SK-N-SH treated with all-trans-retinoic acid at 6 μM for 48 hours (cell line): ENCODE data around the gene UBL3.

ENCODE experiments used
- ATAC-seq: fragments of 200-7000 bp; cut with Tn5 transposase; 3 replicates; pipeline ENCODE4 v1.9.1; 2020; ENCODE audit warnings: mild to moderate bottlenecking, moderate library complexity
- ARNTL ChIP-seq: fragments of 450-650 bp; formaldehyde crosslinking; IDR thresholded peaks from 2 replicates; pipeline ENCODE4 v1.5.0; 2020; ENCODE audit warnings: low read depth, mild to moderate bottlenecking, moderate library complexity, borderline replicate concordance
- BACH2 ChIP-seq: fragments of 250-450 bp; sonication (Bioruptor Pico); IDR thresholded peaks from 2 replicates; pipeline ENCODE4 v1.9.0; 2021; ENCODE audit warnings: mild to moderate bottlenecking, borderline replicate concordance
- CREB5 ChIP-seq: fragments of 250-450 bp; sonication (Bioruptor Pico); IDR thresholded peaks from 2 replicates; pipeline ENCODE4 v1.5.1; 2020; ENCODE audit warnings: low read depth, mild to moderate bottlenecking, moderate library complexity
- CSDC2 ChIP-seq: fragments of 250-450 bp; sonication (Bioruptor Pico); IDR thresholded peaks from 2 replicates; pipeline ENCODE4 v1.5.0; 2020; ENCODE audit warnings: mild to moderate bottlenecking, moderate library complexity
- ESRRG ChIP-seq: fragments of 250-450 bp; sonication (Bioruptor Pico); IDR thresholded peaks from 2 replicates; pipeline ENCODE4 v1.6.1; 2021; ENCODE audit warnings: mild to moderate bottlenecking
- GLIS3 ChIP-seq: fragments of 250-450 bp; sonication (Bioruptor Pico); IDR thresholded peaks from 2 replicates; pipeline ENCODE4 v1.5.0; 2020; ENCODE audit warnings: mild to moderate bottlenecking, moderate library complexity
- ISL1 ChIP-seq: fragments of 250-450 bp; sonication (Bioruptor Pico); IDR thresholded peaks from 2 replicates; pipeline ENCODE4 v2.1.2; 2022; ENCODE audit warnings: mild to moderate bottlenecking, moderate library complexity
- OSR1 ChIP-seq: fragments of 250-450 bp; sonication (Bioruptor Pico); IDR thresholded peaks from 2 replicates; pipeline ENCODE4 v1.8.0; 2022; ENCODE audit warnings: moderate library complexity, mild to moderate bottlenecking, inconsistent platforms
- POU6F1 ChIP-seq: fragments of 250-450 bp; sonication (Bioruptor Pico); IDR thresholded peaks from 2 replicates; pipeline ENCODE4 v1.8.0; 2021; ENCODE audit warnings: low read depth, mild to moderate bottlenecking, moderate library complexity, borderline replicate concordance
- PPARA ChIP-seq: fragments of 250-450 bp; sonication (Bioruptor Pico); IDR thresholded peaks from 2 replicates; pipeline ENCODE4 v1.5.0; 2020; ENCODE audit warnings: mild to moderate bottlenecking, borderline replicate concordance
- RARB ChIP-seq: fragments of 250-450 bp; sonication (Bioruptor Pico); IDR thresholded peaks from 2 replicates; pipeline ENCODE4 v1.8.0; 2021; ENCODE audit warnings: mild to moderate bottlenecking, moderate library complexity
- SNAI2 ChIP-seq: fragments of 250-450 bp; sonication (Bioruptor Pico); IDR thresholded peaks from 2 replicates; pipeline ENCODE4 v1.5.0; 2020; ENCODE audit warnings: mild to moderate bottlenecking, moderate library complexity
- TCF4 ChIP-seq: fragments of 250-450 bp; sonication (Bioruptor Pico); IDR thresholded peaks from 2 replicates; pipeline ENCODE4 v1.8.0; 2021; ENCODE audit warnings: mild to moderate bottlenecking, moderate library complexity, borderline replicate concordance
- TOX ChIP-seq: fragments of 250-450 bp; sonication (Bioruptor Pico); IDR thresholded peaks from 2 replicates; pipeline ENCODE4 v1.8.0; 2021; ENCODE audit warnings: mild to moderate bottlenecking, moderate library complexity, borderline replicate concordance
- TSHZ2 ChIP-seq: fragments of 250-450 bp; sonication (Bioruptor Pico); IDR thresholded peaks from 2 replicates; pipeline ENCODE4 v1.5.0; 2020; ENCODE audit warnings: mild to moderate bottlenecking, moderate library complexity
- ZC3H10 ChIP-seq: fragments of 250-450 bp; sonication (Bioruptor Pico); IDR thresholded peaks from 2 replicates; pipeline ENCODE4 v1.5.1; 2021; ENCODE audit warnings: mild to moderate bottlenecking, moderate library complexity
- ZFP3 ChIP-seq: fragments of 250-450 bp; sonication (Bioruptor Pico); IDR thresholded peaks from 2 replicates; pipeline ENCODE4 v1.5.0; 2020; ENCODE audit warnings: mild to moderate bottlenecking, moderate library complexity
- ZFP30 ChIP-seq: fragments of 450-650 bp; formaldehyde crosslinking; IDR thresholded peaks from 2 replicates; pipeline ENCODE4 v1.5.0; 2022; ENCODE audit warnings: mild to moderate bottlenecking, moderate library complexity
- ZNF565 ChIP-seq: fragments of 450-650 bp; formaldehyde crosslinking; conservative IDR thresholded peaks from 2 replicates; pipeline ENCODE4 v1.5.0; 2020; ENCODE audit warnings: low read depth, mild to moderate bottlenecking, moderate library complexity
- ZNF70 ChIP-seq: fragments of 450-650 bp; formaldehyde crosslinking; IDR thresholded peaks from 2 replicates; pipeline ENCODE4 v1.5.0; 2020; ENCODE audit warnings: mild to moderate bottlenecking, moderate library complexity
- ZNF8 ChIP-seq: fragments of 450-650 bp; formaldehyde crosslinking; IDR thresholded peaks from 2 replicates; pipeline ENCODE4 v1.5.0; 2020; ENCODE audit warnings: mild to moderate bottlenecking, moderate library complexity
- TF ChIP-seq, protein P1 (sequence below): fragments of 250-450 bp; sonication (Bioruptor Pico); IDR thresholded peaks from 2 replicates; pipeline ENCODE4 v1.8.0; 2020; ENCODE audit warnings: mild to moderate bottlenecking, moderate library complexity, borderline replicate concordance

UBL3 gene

GRCh38 chr13:29730253-29730652, 120.2 kb downstream of the UBL3 start:
- TF ChIP-seq ZC3H10 (CRISPR knock-in tag) (no peak), ZFP3 (CRISPR knock-in tag) (no peak), POU6F1 (CRISPR knock-in tag) (no peak), GLIS3 (CRISPR knock-in tag) (no peak), ZNF8 (no peak), ZFP30 (CRISPR knock-in tag) (no peak), TOX (CRISPR knock-in tag) (no peak), SNAI2 (CRISPR knock-in tag) (no peak), OSR1 (no peak), TCF4 (no peak), CSDC2 (CRISPR knock-in tag) (no peak)
- ATAC-seq = no peak

DNA sequence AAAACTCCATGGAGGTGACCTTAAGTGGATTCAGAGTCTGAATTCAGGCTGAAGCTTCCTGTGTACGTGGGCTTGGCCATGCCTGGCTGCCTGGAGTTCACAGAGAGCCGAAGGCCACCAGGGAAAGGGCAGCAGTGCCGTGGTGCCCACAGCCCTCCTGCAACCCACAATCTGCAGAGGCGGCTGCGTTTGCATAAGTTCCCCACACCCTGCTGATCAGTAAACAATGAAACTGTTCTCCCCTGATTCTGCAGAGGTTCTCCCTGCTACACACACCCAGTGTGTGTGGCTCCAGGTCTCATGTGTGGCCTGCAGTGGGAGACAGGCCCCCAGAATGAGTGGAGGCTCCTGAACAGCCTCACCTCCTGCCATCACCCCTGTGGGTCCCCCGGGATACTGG, 128.0 kb downstream of the UBL3 start:
- TF ChIP-seq TOX (CRISPR knock-in tag) = no peak
- TF ChIP-seq PPARA (CRISPR knock-in tag) = no peak
- no peak for TF ChIP-seq CSDC2 (CRISPR knock-in tag)
- no peak for TF ChIP-seq ZFP3 (CRISPR knock-in tag)
- TF ChIP-seq TCF4 = no peak
- ATAC-seq = no peak

- ATAC-seq = no peak
- TF ChIP-seq SNAI2 (CRISPR knock-in tag) = no peak
- TF ChIP-seq PPARA (CRISPR knock-in tag) = no peak
- TF ChIP-seq CSDC2 (CRISPR knock-in tag) = no peak
- TF ChIP-seq GLIS3 (CRISPR knock-in tag) = no peak
- no peak for TF ChIP-seq ZFP3 (CRISPR knock-in tag)
- TF ChIP-seq ARNTL (CRISPR knock-in tag) = no peak
- TF ChIP-seq ZNF8 = no peak
- TF ChIP-seq RARB = no peak
- TF ChIP-seq CREB5 = no peak
- no peak for TF ChIP-seq TOX (CRISPR knock-in tag)
- no peak for TF ChIP-seq ZNF70
- no peak for TF ChIP-seq BACH2 (CRISPR knock-in tag)
- TF ChIP-seq OSR1 = no peak
These were observed 128.7 kb downstream of the UBL3 start for GRCh38 chr13:29721766-29722165.

- ATAC-seq = no peak
These were observed 131.7 kb downstream of the UBL3 start for GRCh38 chr13:29718694-29719093.

More at GRCh38 chr13:29718694-29719093, 131.7 kb downstream of the UBL3 start:
- TF ChIP-seq ARNTL (CRISPR knock-in tag) (no peak), PPARA (CRISPR knock-in tag) (no peak), GLIS3 (CRISPR knock-in tag) (no peak), ESRRG (CRISPR knock-in tag) (no peak), SNAI2 (CRISPR knock-in tag) (no peak), TCF4 (no peak), ZNF565 (CRISPR knock-in tag) (no peak), RARB (no peak), OSR1 (no peak), TOX (CRISPR knock-in tag) (no peak), ZNF8 (no peak), CSDC2 (CRISPR knock-in tag) (no peak), BACH2 (CRISPR knock-in tag) (no peak), ZFP30 (CRISPR knock-in tag) (no peak), TSHZ2 (CRISPR knock-in tag) (no peak), ISL1 (CRISPR knock-in tag) (no peak), ZNF70 (no peak), ZC3H10 (CRISPR knock-in tag) (no peak), POU6F1 (CRISPR knock-in tag) (no peak)
- TF ChIP-seq, protein P1, sequence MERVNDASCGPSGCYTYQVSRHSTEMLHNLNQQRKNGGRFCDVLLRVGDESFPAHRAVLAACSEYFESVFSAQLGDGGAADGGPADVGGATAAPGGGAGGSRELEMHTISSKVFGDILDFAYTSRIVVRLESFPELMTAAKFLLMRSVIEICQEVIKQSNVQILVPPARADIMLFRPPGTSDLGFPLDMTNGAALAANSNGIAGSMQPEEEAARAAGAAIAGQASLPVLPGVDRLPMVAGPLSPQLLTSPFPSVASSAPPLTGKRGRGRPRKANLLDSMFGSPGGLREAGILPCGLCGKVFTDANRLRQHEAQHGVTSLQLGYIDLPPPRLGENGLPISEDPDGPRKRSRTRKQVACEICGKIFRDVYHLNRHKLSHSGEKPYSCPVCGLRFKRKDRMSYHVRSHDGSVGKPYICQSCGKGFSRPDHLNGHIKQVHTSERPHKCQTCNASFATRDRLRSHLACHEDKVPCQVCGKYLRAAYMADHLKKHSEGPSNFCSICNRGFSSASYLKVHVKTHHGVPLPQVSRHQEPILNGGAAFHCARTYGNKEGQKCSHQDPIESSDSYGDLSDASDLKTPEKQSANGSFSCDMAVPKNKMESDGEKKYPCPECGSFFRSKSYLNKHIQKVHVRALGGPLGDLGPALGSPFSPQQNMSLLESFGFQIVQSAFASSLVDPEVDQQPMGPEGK (CRISPR knock-in tag) = no peak
